BLaER1 (cell line): Measurements from ENCODE around the gene PIH1D1.

Experiments used
- H3K27ac ChIP-seq: shearing (Covaris generic); formaldehyde crosslinking; 2 replicates; pipeline ENCODE4 v1.8.1; 2022
- H3K27me3 ChIP-seq: shearing (Covaris generic); formaldehyde crosslinking; 2 replicates; pipeline ENCODE4 v1.8.1; 2022
- H3K36me3 ChIP-seq: shearing (Covaris generic); formaldehyde crosslinking; 2 replicates; pipeline ENCODE4 v1.8.1; 2022
- H3K4me1 ChIP-seq: shearing (Covaris generic); formaldehyde crosslinking; 2 replicates; pipeline ENCODE4 v1.8.1; 2022
- H3K4me2 ChIP-seq: shearing (Covaris generic); formaldehyde crosslinking; 2 replicates; pipeline ENCODE4 v1.8.1; 2022
- H3K4me3 ChIP-seq: shearing (Covaris generic); formaldehyde crosslinking; 2 replicates; pipeline ENCODE4 v1.8.1; 2022
- H3K9ac ChIP-seq: shearing (Covaris generic); formaldehyde crosslinking; 2 replicates; pipeline ENCODE4 v1.8.1; 2022
- H3K9me3 ChIP-seq: shearing (Covaris generic); formaldehyde crosslinking; 2 replicates; pipeline ENCODE4 v1.8.1; 2022
- H4K20me1 ChIP-seq: shearing (Covaris generic); formaldehyde crosslinking; 2 replicates; pipeline ENCODE4 v1.8.1; 2022
- Cebpa-rat ChIP-seq: shearing (Covaris generic); IDR thresholded peaks from 2 replicates; pipeline ENCODE4 v1.8.1; 2022

The PIH1D1 gene

GRCh38 chr19:49436381-49437017 is 15.1 kb downstream of the PIH1D1 start:
- H3K27ac ChIP-seq = no peak overlapping the region
- peaks cover 6% of the 10 kb centered on the region for H3K4me1 ChIP-seq
- no peak for TF ChIP-seq Cebpa-rat
- H4K20me1 ChIP-seq = peaks cover 36% of the 10 kb centered on the region; the same call in 1 of the 2 replicates
- H3K27me3 ChIP-seq = peaks cover 100% of the 10 kb centered on the region
- H3K9ac ChIP-seq = no peak overlapping the region
- no peaks in the 10 kb centered on the region for H3K36me3 ChIP-seq
- no peak overlapping the region for H3K4me2 ChIP-seq
- peaks cover 23% of the 10 kb centered on the region for H3K9me3 ChIP-seq
- no peak overlapping the region for H3K4me3 ChIP-seq

DNA sequence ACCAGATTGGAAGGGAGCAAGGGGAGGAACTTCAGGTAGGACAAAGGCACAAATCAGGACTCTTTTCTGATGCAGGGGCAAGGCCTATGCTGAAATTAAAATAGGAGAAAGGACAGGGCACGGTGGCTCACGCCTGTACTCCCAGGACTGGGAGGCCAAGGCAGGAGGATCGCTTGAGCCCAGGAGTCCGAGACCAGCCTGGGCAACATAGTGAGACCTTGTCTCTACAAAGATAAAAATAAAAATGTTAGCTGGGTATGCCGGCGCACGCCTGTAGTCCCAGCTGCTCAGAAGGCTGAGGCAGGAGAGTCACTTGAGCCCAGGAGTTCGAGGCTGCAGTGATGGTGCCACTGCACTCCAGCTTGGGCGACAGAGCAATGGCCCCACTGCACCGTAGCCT is 15.9 kb downstream of the PIH1D1 start:
- Histone ChIP-seq H3K9ac (no peak overlapping the region), H3K27ac (no peak overlapping the region), H3K4me3 (no peak overlapping the region), H3K27me3 (peaks cover 100% of the 10 kb centered on the region), H3K9me3 (peaks cover 23% of the 10 kb centered on the region), H3K4me2 (no peak overlapping the region), H3K4me1 (0 out of 2 replicates have a peak, but pooled peaks cover 7% of the 10 kb centered on the region), H3K36me3 (no peaks in the 10 kb centered on the region), H4K20me1 (peaks cover 31% of the 10 kb centered on the region; the same call in 1 of the 2 replicates)
- TF ChIP-seq Cebpa-rat = no peak

- Histone ChIP-seq H3K9ac (no peak overlapping the region), H3K4me1 (peaks cover 14% of the 10 kb centered on the region), H3K9me3 (peaks cover 23% of the 10 kb centered on the region), H3K4me2 (no peak overlapping the region), H4K20me1 (peaks cover 25% of the 10 kb centered on the region; the same call in 1 of the 2 replicates), H3K27me3 (peaks cover 100% of the 10 kb centered on the region), H3K36me3 (no peaks in the 10 kb centered on the region), H3K27ac (no peak overlapping the region), H3K4me3 (no peak overlapping the region)
- TF ChIP-seq Cebpa-rat = no peak
Measured at GRCh38 chr19:49434907-49435583, 16.6 kb downstream of the PIH1D1 start.

GRCh38 chr19:49433240-49433901 is 18.2 kb downstream of the PIH1D1 start:
- Histone ChIP-seq H3K4me2 (no peak overlapping the region), H3K36me3 (no peaks in the 10 kb centered on the region), H4K20me1 (peaks cover 10% of the 10 kb centered on the region; the same call in 1 of the 2 replicates), H3K27ac (no peak overlapping the region), H3K9ac (no peak overlapping the region), H3K4me3 (no peak overlapping the region), H3K4me1 (peaks cover 17% of the 10 kb centered on the region), H3K27me3 (peaks cover 100% of the 10 kb centered on the region), H3K9me3 (peaks cover 23% of the 10 kb centered on the region)
- TF ChIP-seq Cebpa-rat = no peak

DNA sequence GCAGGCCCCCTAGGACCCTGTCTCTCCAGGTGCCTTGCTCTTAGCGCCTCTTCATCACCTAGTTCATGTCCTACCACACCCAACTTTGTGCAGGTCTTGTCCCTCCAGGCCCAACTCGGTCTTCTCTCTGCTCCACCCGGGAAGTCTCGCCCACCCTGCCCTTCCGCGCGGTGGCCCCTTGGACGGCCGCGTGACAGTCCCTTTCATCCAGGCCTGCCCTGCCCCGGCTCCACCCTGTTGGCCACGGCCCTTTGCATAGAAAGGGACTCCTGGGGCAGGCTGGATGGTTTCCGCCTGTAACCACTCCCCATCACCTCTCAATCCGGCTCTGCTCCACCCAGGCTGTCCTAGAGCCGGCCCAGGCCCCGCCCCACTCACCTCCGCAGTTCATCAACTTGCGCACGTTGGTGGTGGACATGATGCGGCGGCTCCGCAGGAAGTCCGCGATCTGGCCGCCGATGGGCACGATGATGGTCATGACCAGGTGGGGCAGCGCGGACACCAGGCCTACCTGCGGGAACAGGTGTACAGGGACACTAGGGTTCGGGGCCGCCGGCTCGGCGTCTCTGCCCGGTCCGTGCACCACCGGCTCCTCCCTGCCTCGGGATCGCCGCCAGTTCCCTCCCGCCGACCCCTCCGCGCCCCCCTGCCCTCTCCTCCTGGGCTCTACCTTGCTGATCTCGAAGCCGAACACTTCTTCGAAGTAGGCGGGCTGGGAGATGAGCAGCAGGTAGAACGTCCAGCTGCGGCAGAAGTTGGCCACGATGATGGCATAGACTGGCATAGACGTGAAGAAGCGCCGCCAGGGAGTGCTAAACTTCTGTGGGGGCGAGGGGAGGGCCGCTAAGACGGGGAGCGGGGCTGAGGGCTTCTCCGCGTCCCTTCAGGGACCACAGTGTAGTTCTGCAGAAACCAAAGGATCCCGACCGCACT is 19.2 kb downstream of the PIH1D1 start:
- H4K20me1 ChIP-seq = peaks cover 6% of the 10 kb centered on the region; the same call in 1 of the 2 replicates
- no peaks in the 10 kb centered on the region for H3K36me3 ChIP-seq
- H3K9me3 ChIP-seq = peaks cover 23% of the 10 kb centered on the region
- no peak overlapping the region for H3K27ac ChIP-seq
- 0 out of 2 replicates have a peak overlapping the region, but pooled peaks have one; percentile 28 for H3K4me3 ChIP-seq
- peaks cover 27% of the 10 kb centered on the region for H3K4me1 ChIP-seq
- peaks cover 100% of the 10 kb centered on the region for H3K27me3 ChIP-seq
- TF ChIP-seq Cebpa-rat = no peak
- H3K9ac ChIP-seq = no peak overlapping the region
- H3K4me2 ChIP-seq = peak overlapping the region; percentile 14; the same call in 1 of the 2 replicates

DNA sequence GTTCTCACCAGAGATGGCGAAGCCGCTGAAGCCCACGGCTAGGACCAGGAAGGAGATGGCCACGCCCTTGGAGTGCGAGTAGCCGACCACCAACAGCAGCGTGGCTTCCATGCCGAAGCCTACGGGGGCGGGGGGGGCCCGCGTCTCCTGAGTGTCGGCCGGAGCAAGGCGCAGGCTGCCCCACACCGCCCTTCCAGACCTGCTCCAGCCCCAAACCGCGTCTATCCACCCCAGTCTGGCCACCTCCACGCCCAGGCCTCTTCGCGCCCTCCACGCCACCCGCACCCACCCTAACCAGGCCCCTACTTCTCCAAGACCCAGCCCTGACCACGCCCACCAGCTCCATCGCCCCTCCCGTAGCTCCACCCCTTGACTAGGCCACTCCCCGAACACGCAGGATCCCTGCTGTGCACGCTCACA is 20.3 kb downstream of the PIH1D1 start:
- Histone ChIP-seq H3K9ac (no peak overlapping the region), H3K4me2 (no peak overlapping the region), H3K27me3 (peaks cover 100% of the 10 kb centered on the region), H3K4me3 (no peak overlapping the region), H3K36me3 (no peaks in the 10 kb centered on the region), H3K4me1 (peaks cover 37% of the 10 kb centered on the region), H3K27ac (no peak overlapping the region), H3K9me3 (peaks cover 23% of the 10 kb centered on the region), H4K20me1 (peaks cover 6% of the 10 kb centered on the region; the same call in 1 of the 2 replicates)
- no peak for TF ChIP-seq Cebpa-rat

DNA sequence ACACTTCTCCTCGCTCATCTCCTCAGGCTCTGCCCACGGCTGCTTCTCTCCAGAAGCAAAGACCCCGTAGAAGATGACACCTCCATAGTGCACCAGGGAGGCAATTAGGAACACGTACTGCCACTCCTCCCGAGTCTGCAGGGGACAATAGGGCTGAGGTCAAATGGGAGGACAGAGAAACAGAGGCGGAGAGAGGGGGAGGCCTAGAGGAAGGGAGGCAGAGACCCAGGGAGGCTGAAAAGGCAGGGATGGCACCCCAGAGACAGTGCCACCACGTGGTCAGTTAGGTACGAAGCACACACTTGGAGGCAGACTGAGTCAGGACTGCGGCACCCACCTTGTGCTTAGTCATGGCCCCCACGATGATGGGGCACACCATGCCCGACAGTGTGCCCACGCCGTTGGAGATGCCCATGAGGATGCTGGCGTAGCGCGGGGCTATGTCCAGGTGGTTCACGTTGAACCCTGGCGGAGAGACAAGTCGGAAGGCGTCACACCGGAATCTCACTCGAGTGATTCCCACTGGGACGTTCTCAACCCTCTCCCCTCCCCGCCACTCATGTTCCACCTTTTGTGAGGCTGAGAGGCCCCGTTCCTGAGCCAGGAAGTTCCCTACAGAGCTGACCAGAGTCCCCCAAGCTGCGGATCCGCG is 20.8 kb downstream of the PIH1D1 start:
- Histone ChIP-seq H3K4me1 (peaks cover 43% of the 10 kb centered on the region), H3K9me3 (peaks cover 23% of the 10 kb centered on the region), H3K27ac (no peak overlapping the region), H3K9ac (no peak overlapping the region), H3K27me3 (peaks cover 100% of the 10 kb centered on the region), H3K36me3 (no peaks in the 10 kb centered on the region), H4K20me1 (peaks cover 11% of the 10 kb centered on the region), H3K4me3 (no peak overlapping the region), H3K4me2 (0 out of 2 replicates have a peak overlapping the region, but pooled peaks have one; percentile 5)
- no peak for TF ChIP-seq Cebpa-rat

GRCh38 chr19:49430172-49430677 is 21.4 kb downstream of the PIH1D1 start:
- no peak for TF ChIP-seq Cebpa-rat
- Histone ChIP-seq H3K4me3 (no peak overlapping the region), H3K4me2 (0 out of 2 replicates have a peak overlapping the region, but pooled peaks have one; percentile 5), H3K9me3 (peaks cover 23% of the 10 kb centered on the region), H4K20me1 (peaks cover 17% of the 10 kb centered on the region), H3K4me1 (peaks cover 49% of the 10 kb centered on the region), H3K27ac (no peak overlapping the region), H3K9ac (no peak overlapping the region), H3K27me3 (peaks cover 100% of the 10 kb centered on the region), H3K36me3 (no peaks in the 10 kb centered on the region)
